Esophagus mucosa (tissue), 1 donor: Measurements from ENCODE around the gene ATAD3C. TPM values are rescaled to one million over a fixed set of nuclear protein-coding genes. Genes with fewer than 3 reads are reported as not detected.
"Not testable (repeated sequence)": the region's sequence is repeated elsewhere in the genome, so short reads cannot be mapped to it uniquely, and the experiment has no call there.

Experiments
- ATAC-seq: fragments of 200-7000 bp; cut with Tn5 transposase; one replicate; pipeline ENCODE4 v1.9.1; 2020
- total RNA-seq: library from RNA; stranded (reverse); gene quantifications from one replicate; pipeline ENCODE4 v1.2.4, GENCODE V29; 2023
- donor health status: DM: yes; HTN: yes; CAD: no.

ATAD3C gene
- total RNA-seq, 1 donor from 2014 or later, result 2.1 TPM

GRCh38 chr1:1418464-1419362, 30.8 kb upstream of the ATAD3C start:
- ATAC-seq, result peak; percentile 18

- peak; percentile 19 for ATAC-seq
Observed at GRCh38 chr1:1419363-1419812, 30.1 kb upstream of the ATAD3C start.

GRCh38 chr1:1419813-1420653, 29.5 kb upstream of the ATAD3C start:
- peak; percentile 28 for ATAC-seq

- ATAC-seq, result peak; percentile 29
Observed at GRCh38 chr1:1420654-1421141, 28.8 kb upstream of the ATAD3C start.

- peak; percentile 30 for ATAC-seq
Observed at GRCh38 chr1:1421147-1421906, 28.2 kb upstream of the ATAD3C start, which contains the start of gene ANKRD65. Gene ANKRD65 (minus strand): TSS chr1:1421276. CDS start chr1:1421005, 271 bp downstream.

- no peak for ATAC-seq
Observed at GRCh38 chr1:1421907-1422464, 27.5 kb upstream of the ATAD3C start.

- ATAC-seq, result no peak
Observed at GRCh38 chr1:1422465-1423244, 26.8 kb upstream of the ATAD3C start.

- no peak for ATAC-seq
Observed at GRCh38 chr1:1423245-1423597, 26.3 kb upstream of the ATAD3C start.

GRCh38 chr1:1424707-1425106, 24.8 kb upstream of the ATAD3C start:
- no peak for ATAC-seq

GRCh38 chr1:1425426-1425752, 24.1 kb upstream of the ATAD3C start:
- ATAC-seq, result no peak

- peak; percentile 14 for ATAC-seq
Observed at GRCh38 chr1:1425753-1426495, 23.6 kb upstream of the ATAD3C start.

GRCh38 chr1:1426496-1427105, 22.9 kb upstream of the ATAD3C start:
- ATAC-seq, result no peak

- ATAC-seq, result peak; percentile 33
Observed at GRCh38 chr1:1427106-1427819, 22.2 kb upstream of the ATAD3C start.

- ATAC-seq, result no peak
Observed at GRCh38 chr1:1427820-1428148, 21.7 kb upstream of the ATAD3C start.

GRCh38 chr1:1428174-1428573, 21.3 kb upstream of the ATAD3C start:
- no peak for ATAC-seq

GRCh38 chr1:1428967-1429366, 20.5 kb upstream of the ATAD3C start:
- not testable (repeated sequence) for ATAC-seq

GRCh38 chr1:1429671-1430073, 19.8 kb upstream of the ATAD3C start:
- ATAC-seq, result no peak

- peak; percentile 0 for ATAC-seq
Observed at GRCh38 chr1:1430114-1430982, 19.1 kb upstream of the ATAD3C start.
